ENCODE data around the gene ROR2.

DNA sequence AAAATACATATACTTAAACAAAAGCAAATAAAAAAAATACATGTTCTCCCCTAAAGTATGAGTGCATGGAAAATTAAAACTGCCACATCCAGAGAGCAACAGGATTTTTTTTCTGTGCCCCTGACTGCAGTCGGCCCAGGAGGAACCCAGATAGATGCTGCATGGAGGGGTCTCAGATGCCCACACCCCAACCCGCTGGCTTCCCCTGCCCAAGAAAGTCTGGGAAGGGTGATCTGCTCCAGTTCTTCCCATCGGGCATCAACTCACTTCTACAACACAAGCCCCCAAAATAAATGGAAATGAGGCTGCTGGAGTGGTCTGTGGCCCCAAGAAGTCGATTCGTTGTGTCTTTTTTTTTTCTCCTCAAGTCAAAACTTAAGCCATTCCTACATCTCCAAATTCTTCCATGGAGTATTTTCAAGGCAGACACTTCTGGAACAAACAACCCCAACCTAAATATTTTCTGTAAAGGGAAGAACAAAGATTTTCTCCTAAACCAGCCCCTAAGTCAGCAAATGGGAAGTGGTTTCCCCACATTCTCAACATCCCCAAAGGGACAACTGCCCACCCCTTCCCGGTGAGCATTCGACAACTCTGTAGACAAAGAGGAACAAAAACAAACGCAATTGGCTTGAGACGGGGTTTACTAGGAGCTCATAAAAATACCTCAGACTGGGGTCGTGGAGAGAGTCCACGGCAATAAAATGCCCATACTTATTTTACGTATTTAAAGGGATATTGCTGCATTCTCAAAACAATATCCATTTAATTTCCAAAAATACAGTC is 46.7 kb downstream of the ROR2 start:
- TF ChIP-seq GABPA (IDR thresholded peaks at IDR 0.05 in 1 of 2, conservative IDR thresholded peaks at IDR 0.05 in 1 of 2) (no peak), RXRA (IDR thresholded peaks at IDR 0.05) (no peak), EGR1 (IDR thresholded peaks at IDR 0.05; ENCODE audit: low read depth in 2 of 2) (no peak), RAD21 (IDR thresholded peaks at IDR 0.05) (no peak), TAF1 (conservative IDR thresholded peaks at IDR 0.05) (no peak)
- TF ChIP-seq, protein P1, sequence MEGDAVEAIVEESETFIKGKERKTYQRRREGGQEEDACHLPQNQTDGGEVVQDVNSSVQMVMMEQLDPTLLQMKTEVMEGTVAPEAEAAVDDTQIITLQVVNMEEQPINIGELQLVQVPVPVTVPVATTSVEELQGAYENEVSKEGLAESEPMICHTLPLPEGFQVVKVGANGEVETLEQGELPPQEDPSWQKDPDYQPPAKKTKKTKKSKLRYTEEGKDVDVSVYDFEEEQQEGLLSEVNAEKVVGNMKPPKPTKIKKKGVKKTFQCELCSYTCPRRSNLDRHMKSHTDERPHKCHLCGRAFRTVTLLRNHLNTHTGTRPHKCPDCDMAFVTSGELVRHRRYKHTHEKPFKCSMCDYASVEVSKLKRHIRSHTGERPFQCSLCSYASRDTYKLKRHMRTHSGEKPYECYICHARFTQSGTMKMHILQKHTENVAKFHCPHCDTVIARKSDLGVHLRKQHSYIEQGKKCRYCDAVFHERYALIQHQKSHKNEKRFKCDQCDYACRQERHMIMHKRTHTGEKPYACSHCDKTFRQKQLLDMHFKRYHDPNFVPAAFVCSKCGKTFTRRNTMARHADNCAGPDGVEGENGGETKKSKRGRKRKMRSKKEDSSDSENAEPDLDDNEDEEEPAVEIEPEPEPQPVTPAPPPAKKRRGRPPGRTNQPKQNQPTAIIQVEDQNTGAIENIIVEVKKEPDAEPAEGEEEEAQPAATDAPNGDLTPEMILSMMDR (IDR thresholded peaks at IDR 0.05; ENCODE audit: low read depth, low read length, missing input control): no peak

All from liver (tissue), 3 donors.